HG03039 (cell line): Measurements from ENCODE around the gene MINDY2.
"Not testable (repeated sequence)": the region's sequence is repeated elsewhere in the genome, so short reads cannot be mapped to it uniquely, and the experiment has no call there.

ENCODE experiments used
- ATAC-seq: cut with Tn5 transposase; IDR thresholded peaks from one replicate; pipeline ENCODE4 v1.9.1; 2021; ENCODE audit warnings: mild to moderate bottlenecking, moderate library complexity; ENCODE audit not compliant: unreplicated experiment

MINDY2 gene

GRCh38 chr15:58880320-58880719 lies 109.2 kb downstream of the MINDY2 start:
- no peak for ATAC-seq

DNA sequence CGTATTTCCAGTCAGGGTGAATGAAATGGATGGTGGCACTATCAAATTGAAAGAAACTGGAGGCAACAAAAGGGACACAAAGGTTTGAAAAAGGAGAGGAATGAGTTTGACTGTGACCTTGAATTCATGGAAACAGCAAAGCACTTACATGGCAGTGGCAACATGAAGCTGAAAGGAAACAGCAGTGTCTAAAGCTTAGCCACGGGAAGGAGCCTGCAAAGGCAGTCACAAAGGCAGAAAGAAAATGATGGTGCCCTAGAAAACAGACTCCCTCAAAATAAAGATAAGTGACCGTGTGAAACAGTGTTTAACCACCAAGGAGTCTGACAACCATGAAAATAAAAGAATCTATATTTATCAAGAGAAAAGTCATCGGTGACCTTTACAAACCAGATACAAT lies 111.1 kb downstream of the MINDY2 start:
- no peak for ATAC-seq

- ATAC-seq: not testable (repeated sequence)
Observed at GRCh38 chr15:58883926-58884325, 112.8 kb downstream of the MINDY2 start.

DNA sequence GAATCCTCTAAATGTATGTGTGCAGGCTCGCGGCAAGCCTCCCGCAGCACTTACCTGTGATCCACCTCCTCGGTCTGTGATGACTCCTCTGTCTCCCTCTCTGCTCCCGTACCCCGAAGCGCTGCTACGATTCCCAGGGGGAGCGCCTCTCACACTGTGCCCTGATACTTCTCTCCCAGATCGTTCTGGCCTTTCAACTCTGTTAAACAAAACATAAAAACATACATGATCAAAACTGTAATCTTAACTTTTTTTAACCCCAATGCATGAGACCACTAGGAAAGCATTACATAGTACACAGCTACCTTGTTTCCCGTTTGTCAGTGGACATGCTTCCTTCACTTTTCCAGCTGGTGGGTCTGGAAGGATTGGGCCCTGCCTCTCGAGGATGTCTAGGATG lies 115.8 kb downstream of the MINDY2 start:
- ATAC-seq: no peak

DNA sequence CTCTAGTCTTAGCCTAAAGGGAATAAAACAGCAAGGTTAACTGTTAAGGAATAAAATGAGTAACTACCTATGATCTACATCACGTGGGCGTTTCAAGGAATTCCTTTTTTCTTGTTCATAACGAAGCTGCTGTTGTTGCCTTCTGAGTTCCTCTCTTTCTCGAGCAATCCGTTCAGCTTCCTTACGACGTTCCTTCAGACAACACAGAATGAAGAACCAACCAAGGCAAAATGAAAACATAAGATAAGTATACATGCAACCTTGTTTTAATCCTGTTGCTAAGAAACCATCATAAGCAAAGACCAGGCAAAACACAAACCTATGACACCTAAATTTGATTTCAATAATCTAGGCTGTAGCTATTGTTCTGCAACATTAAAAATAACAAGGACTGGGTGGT lies 118.3 kb downstream of the MINDY2 start:
- no peak for ATAC-seq

DNA sequence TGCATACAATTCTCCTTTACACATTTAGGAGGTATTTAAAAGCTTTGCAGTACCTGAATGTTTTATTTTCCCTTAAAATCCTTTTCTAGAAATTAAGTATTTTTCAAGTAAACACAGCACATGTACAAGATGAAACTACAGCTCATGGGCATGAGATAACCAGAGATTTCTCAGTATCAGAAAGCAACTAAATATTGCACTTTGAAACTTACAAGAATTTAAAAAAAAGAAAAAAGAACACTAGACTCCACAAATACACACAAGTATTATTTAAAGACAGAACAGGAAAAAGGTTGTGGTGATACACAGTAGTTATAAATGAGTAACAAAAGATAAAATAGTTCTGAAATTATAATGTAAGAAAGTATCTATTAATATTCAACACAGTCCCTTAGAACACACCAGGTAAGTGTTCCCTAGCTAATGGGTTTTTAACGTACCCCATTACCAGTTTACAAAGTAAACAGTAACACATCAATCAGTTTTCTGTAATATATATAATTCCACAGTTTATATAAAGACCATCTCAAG lies 127.1 kb downstream of the MINDY2 start:
- ATAC-seq: no peak

DNA sequence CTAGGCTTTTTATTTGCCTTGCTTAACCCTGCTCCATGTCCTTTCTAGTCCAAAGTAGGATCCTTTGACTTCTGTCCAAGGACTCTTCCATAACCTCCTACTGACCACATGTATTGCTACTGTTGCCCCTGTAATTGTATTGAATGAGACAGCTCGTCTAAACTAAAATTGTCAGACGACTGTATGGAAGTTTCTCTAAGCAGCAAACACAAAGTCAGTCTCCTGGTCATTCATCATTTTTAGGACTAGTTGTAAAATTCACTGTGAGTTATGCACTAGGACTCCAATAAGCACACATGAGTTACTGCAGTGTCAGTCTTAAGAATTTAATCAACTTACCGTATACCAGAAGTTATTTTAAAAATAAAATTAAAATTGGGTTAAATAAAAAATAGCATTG lies 129.5 kb downstream of the MINDY2 start:
- ATAC-seq: no peak

DNA sequence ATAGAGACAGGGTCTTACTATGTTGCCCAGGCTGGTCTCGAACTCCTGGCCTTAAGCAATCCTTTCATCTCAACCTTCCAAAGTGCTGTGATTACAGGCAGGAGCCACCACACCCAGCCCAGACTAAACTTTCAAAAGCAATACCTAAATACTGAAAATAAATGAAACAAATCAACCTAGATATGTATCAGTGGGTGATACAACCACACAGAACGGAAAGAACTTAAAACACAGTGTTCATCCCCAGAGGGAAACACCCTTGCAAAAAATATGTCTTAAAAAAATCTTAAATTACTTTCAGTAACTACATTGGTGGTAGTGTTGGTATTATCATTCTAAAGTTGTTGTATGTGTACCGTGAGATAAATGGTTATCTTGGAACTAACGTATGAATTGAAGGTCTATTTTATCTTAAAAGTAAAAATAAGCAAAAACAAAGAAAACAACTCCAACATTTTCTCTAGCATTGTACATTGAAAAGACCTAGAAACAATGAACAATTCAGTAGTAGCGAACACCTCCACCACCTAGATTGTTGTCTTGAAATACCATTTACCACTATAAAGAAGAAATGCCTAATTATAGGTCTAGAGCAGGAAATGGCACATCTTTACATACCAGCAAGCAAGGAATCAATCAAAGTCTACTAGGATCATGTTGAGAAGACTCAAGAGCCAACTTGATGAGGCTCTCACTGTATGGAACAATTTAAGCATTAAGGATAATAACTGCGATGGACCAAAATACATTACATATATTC lies 137.6 kb downstream of the MINDY2 start:
- no peak for ATAC-seq

DNA sequence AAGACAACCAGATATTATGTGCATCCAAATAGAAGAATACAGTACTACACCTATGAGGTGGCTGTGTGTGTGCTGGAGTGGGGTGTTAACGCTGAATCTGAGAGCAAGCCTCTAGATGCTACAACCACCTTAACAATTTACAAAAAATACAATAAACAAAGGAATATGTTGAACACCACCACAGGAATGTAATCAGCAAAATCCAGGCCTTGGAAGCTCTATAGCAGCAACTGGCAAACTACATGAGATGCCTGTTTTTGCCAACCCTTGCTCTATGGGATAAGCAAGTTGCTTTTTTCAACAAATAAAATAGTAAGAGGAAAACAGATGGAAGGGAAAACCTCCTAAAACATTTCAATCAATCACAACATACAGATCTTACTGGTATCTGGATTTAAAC lies 138.5 kb downstream of the MINDY2 start:
- ATAC-seq: no peak

DNA sequence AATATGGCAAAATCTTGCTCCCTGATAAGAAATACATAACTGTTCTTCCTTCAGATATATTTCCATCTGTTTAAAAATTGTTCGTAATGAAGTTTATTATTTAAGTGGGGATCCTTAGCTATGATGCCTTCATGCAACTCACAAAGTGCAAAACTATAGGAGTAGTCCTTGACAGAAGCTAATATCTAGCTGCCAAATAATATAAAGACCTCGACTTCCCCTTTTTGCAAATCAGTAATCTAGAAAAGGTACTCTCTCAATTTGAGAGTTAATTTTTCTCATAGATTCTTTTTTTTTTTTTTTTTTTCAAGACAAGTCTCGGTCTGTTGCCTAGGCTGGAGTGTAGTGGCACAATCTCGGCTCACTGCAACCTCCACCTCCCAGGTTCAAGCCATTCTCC lies 139.4 kb downstream of the MINDY2 start:
- no peak for ATAC-seq
